Mammary epithelial cell (primary cell): ENCODE data around the gene CFAP20DC.

Experiments used
- CTCF ChIP-seq, 2 donors: IDR thresholded peaks in 1 of 2; conservative IDR thresholded peaks in 1 of 2; 2 replicates each; pipeline ENCODE4 v1.5.1; 2011 to 2012; ENCODE audit warnings: inconsistent platforms in 2 of 2, low read length in 2 of 2, mild to moderate bottlenecking in 2 of 2, control low read depth in 1 of 2, low read depth in 1 of 2; ENCODE audit not compliant: insufficient read depth in 1 of 2; ENCODE audit errors: extremely low read depth in 1 of 2
- EZH2 ChIP-seq: IDR thresholded peaks from 2 replicates; pipeline ENCODE4 v1.6.1; 2012; ENCODE audit warnings: low read length, inconsistent platforms, borderline replicate concordance

GRCh38 chr3:58991026-58991425, 58.8 kb downstream of the CFAP20DC start:
- TF ChIP-seq CTCF (conservative IDR thresholded peaks at IDR 0.05 in 1 of 2, IDR thresholded peaks at IDR 0.05 in 1 of 2; ENCODE audit: extremely low read depth in 1 of 2, insufficient read depth in 1 of 2, low read depth in 1 of 2, low read length in 2 of 2): no peak
- TF ChIP-seq EZH2: no peak
